Endothelial cell of umbilical vein (primary cell): ENCODE data around the gene GJB2. TPM values are rescaled to one million over a fixed set of nuclear protein-coding genes. Genes with fewer than 3 reads are reported as not detected.

Experiments used
- BruUV-seq: library from RNA; stranded (reverse); fragments of 400-500 nt; replicated peaks from 2 replicates; lab custom pipeline; 2021; lab: Mats Ljungman, UMichigan
- CTCF ChIA-PET: fragments of 300-600, 350-600 bp; sonication (Branson Sonifier 250); formaldehyde crosslinking; loops from one replicate; lab custom pipeline; 2021; ENCODE audit warnings: antibody characterized with exemption, inconsistent platforms; lab: Charles Lee
- POLR2A ChIA-PET: fragments of 300-600, 350-600 bp; sonication (Branson Sonifier 250); formaldehyde crosslinking; loops from one replicate; lab custom pipeline; 2021; ENCODE audit warnings: antibody characterized with exemption, inconsistent platforms; lab: Charles Lee
- DNase-seq: peaks from one replicate; pipeline ENCODE4 v3.0.0-alpha.2; 2011; ENCODE audit warnings: low read depth, low spot score
- FAIRE-seq: peaks from 2 replicates; lab custom pipeline; 2011; peaks lifted over from hg19 to GRCh38; lab: Jason Lieb, UNC
- H2AFZ ChIP-seq: 2 replicates; pipeline ENCODE4 v1.6.0; 2012; ENCODE audit warnings: low read depth, low read length, control low read depth, inconsistent platforms
- H3K27ac ChIP-seq: 2 replicates; pipeline ENCODE4 v1.5.1; 2011; ENCODE audit warnings: low read depth, mild to moderate bottlenecking, control low read depth, low read length, moderate library complexity; ENCODE audit not compliant: insufficient read depth
- H3K27me3 ChIP-seq, 2 experiments: 2 replicates each; pipeline versions ENCODE4 v1.6.0 to v1.6.1; 2011; ENCODE audit warnings: low read length in 2 of 2, mixed read lengths in 1 of 2; ENCODE audit not compliant: control insufficient read depth in 2 of 2, insufficient read depth in 2 of 2
- H3K36me3 ChIP-seq, 2 experiments: 2 replicates in 1 of 2; 3 replicates in 1 of 2; pipeline ENCODE4 v1.5.1; 2011; ENCODE audit warnings: low read length in 2 of 2, mild to moderate bottlenecking in 1 of 2, moderate library complexity in 1 of 2; ENCODE audit not compliant: control insufficient read depth in 2 of 2, insufficient read depth in 2 of 2; ENCODE audit errors: extremely low read depth in 1 of 2
- H3K4me1 ChIP-seq: 3 replicates; pipeline ENCODE4 v1.5.1; 2011; ENCODE audit warnings: mild to moderate bottlenecking, low read length; ENCODE audit not compliant: control insufficient read depth, insufficient read depth; ENCODE audit errors: extremely low read depth
- H3K4me2 ChIP-seq: 2 replicates; pipeline ENCODE4 v1.6.1; 2011; ENCODE audit warnings: low read length, control low read depth, mixed read lengths; ENCODE audit not compliant: insufficient read depth
- H3K4me3 ChIP-seq, 3 experiments: fragments of 200-600 bp in 1 of 3; sonication (generic), shearing (Covaris generic) in 1 of 3; replicated peaks in 1 of 3; 2 replicates each; pipeline ENCODE4 v1.5.1; 2011 to 2016; ENCODE audit warnings: control low read depth in 3 of 3, low read length in 3 of 3, mild to moderate bottlenecking in 2 of 3, inconsistent platforms in 1 of 3, low read depth in 1 of 3, moderate library complexity in 1 of 3; ENCODE audit not compliant: insufficient read depth in 1 of 3
- H3K79me2 ChIP-seq: 2 replicates; pipeline ENCODE4 v1.6.0; 2012; ENCODE audit warnings: low read length, inconsistent platforms; ENCODE audit not compliant: control insufficient read depth, insufficient read depth
- H3K9ac ChIP-seq: replicated peaks from 2 replicates; pipeline ENCODE3; 2011; ENCODE audit warnings: low read length, control low read depth; ENCODE audit not compliant: insufficient read depth; ENCODE audit errors: extremely low read depth
- H3K9me1 ChIP-seq: replicated peaks from 3 replicates; pipeline ENCODE4 v1.6.0; 2011; ENCODE audit warnings: mild to moderate bottlenecking, low read length; ENCODE audit not compliant: control insufficient read depth, insufficient read depth; ENCODE audit errors: extremely low read depth
- H3K9me3 ChIP-seq: replicated peaks from 2 replicates; pipeline ENCODE4 v1.5.1; 2012; ENCODE audit warnings: low read length, inconsistent platforms; ENCODE audit not compliant: control insufficient read depth, insufficient read depth
- H4K20me1 ChIP-seq: replicated peaks from 2 replicates; pipeline ENCODE3; 2011; ENCODE audit warnings: mild to moderate bottlenecking, low read length; ENCODE audit not compliant: control insufficient read depth, insufficient read depth; ENCODE audit errors: extremely low read depth
- CTCF ChIP-seq, 2 donors: IDR thresholded peaks; 1 replicate in 1 of 2; 2 replicates in 1 of 2; pipeline ENCODE4 v1.5.1; 2011; ENCODE audit warnings: low read length in 2 of 2, mild to moderate bottlenecking in 2 of 2, moderate library complexity in 2 of 2, control low read depth in 1 of 2, inconsistent platforms in 1 of 2, low read depth in 1 of 2; ENCODE audit not compliant: insufficient read depth in 1 of 2; ENCODE audit errors: extremely low read depth in 1 of 2
- EZH2 ChIP-seq: IDR thresholded peaks from 2 replicates; pipeline ENCODE4 v1.6.1; 2012; ENCODE audit warnings: borderline replicate concordance, low read depth, mild to moderate bottlenecking, moderate library complexity, low read length, inconsistent platforms; ENCODE audit not compliant: severe bottlenecking
- FOS ChIP-seq: IDR thresholded peaks from 2 replicates; pipeline ENCODE4 v1.6.1; 2011; ENCODE audit warnings: mild to moderate bottlenecking, low read length, moderate library complexity, borderline replicate concordance; ENCODE audit not compliant: insufficient read depth
- GATA2 ChIP-seq: IDR thresholded peaks from 2 replicates; pipeline ENCODE4 v1.7.0; 2011; ENCODE audit warnings: low read depth, mild to moderate bottlenecking, moderate library complexity, mixed read lengths, low read length; ENCODE audit not compliant: insufficient read length, insufficient read depth
- JUN ChIP-seq: IDR thresholded peaks from 2 replicates; pipeline ENCODE4 v1.6.1; 2011; ENCODE audit warnings: borderline replicate concordance, low read depth; ENCODE audit not compliant: insufficient read length, insufficient read depth
- MAX ChIP-seq: IDR thresholded peaks from 2 replicates; pipeline ENCODE4 v1.6.1; 2011; ENCODE audit not compliant: insufficient read depth, insufficient read length
- MYC ChIP-seq: IDR thresholded peaks from one replicate; pipeline ENCODE4 v1.6.1; 2011; ENCODE audit warnings: mild to moderate bottlenecking, low read depth, low read length
- POLR2A ChIP-seq: IDR thresholded peaks from 2 replicates; pipeline ENCODE4 v1.6.1; 2012; ENCODE audit warnings: low read depth, mild to moderate bottlenecking, control low read depth, low read length
- POLR2AphosphoS5 ChIP-seq: IDR thresholded peaks from 2 replicates; pipeline ENCODE4 v1.6.1; 2012; ENCODE audit warnings: low read depth, mild to moderate bottlenecking, control low read depth, low read length, moderate library complexity; ENCODE audit not compliant: insufficient read depth
- dilution Hi-C: fragments of 300-500 bp; cut with MboI; formaldehyde crosslinking; loops from one replicate; pipeline ENCODE4 v1.15.0; 2019; ENCODE audit warnings: low sequenced_read_pairs; ENCODE audit not compliant: extremely low pct_ligation_motif_present
- intact Hi-C: fragments of 100-400 bp; cut with micrococcal nuclease; formaldehyde crosslinking; loops from one replicate; pipeline ENCODE4 v1.10.0; 2022
- polyA plus RNA-seq, 4 experiments: library from polyadenylated mRNA; depleted of rRNA in 3 of 4; stranded (reverse) in 3 of 4; unstranded in 1 of 4; fragments of >200 nt; gene quantifications; 2 replicates each; pipeline versions ENCODE4 v1.2.1 to v1.2.3, GENCODE V29; 2011 to 2012; ENCODE audit warnings: missing spikeins in 1 of 4
- total RNA-seq: library from RNA; stranded (reverse); gene quantifications from 2 replicates; pipeline ENCODE4 v1.2.3, GENCODE V29; 2021

Gene GJB2
- total and polyA plus RNA-seq, 2 donors (not counting 3 experiments of a cell fraction or from before 2014, with no cell fraction given) = not detected

- H2AFZ ChIP-seq = no peak overlapping the region
- no peaks in the 10 kb centered on the region for H3K9me1 ChIP-seq
- no peaks in the 10 kb centered on the region for H3K36me3 ChIP-seq
- H3K4me1 ChIP-seq = no peaks in the 10 kb centered on the region
- no peak overlapping the region for H3K4me3 ChIP-seq
- TF ChIP-seq GATA2 (no peak), FOS (no peak), EZH2 (no peak), JUN (no peak), POLR2A (no peak)
- no peaks in the 10 kb centered on the region for H4K20me1 ChIP-seq
- BruUV-seq = no TSS peak
- no peak overlapping the region for H3K9ac ChIP-seq
- FAIRE-seq = no peak
- H3K79me2 ChIP-seq = no peaks in the 10 kb centered on the region
- dilution Hi-C loops = no loop called here
- no peak overlapping the region for H3K4me2 ChIP-seq
- H3K9me3 ChIP-seq = no peaks in the 10 kb centered on the region
- DNase-seq = no peak
- peaks cover 39 to 52% of the 10 kb centered on the region in 2 experiments for H3K27me3 ChIP-seq
- ChIA-PET CTCF (no interaction called here), POLR2A (no interaction called here)
- intact Hi-C loops = no loop called here
- H3K27ac ChIP-seq = no peak overlapping the region
Observed at GRCh38 chr13:20145521-20145920, 47.2 kb downstream of the GJB2 start.

GRCh38 chr13:20144141-20144850, 48.4 kb downstream of the GJB2 start:
- H3K9me3 ChIP-seq = no peaks in the 10 kb centered on the region
- H3K27ac ChIP-seq = no peak overlapping the region
- CTCF ChIA-PET = interaction anchor here (1.1 kb wide), 1 partner anchor 12 kb away, joined by 5 read pairs; no protein-coding TSS in a partner anchor
- H2AFZ ChIP-seq = no peak overlapping the region
- no peak overlapping the region for H3K4me3 ChIP-seq
- dilution Hi-C loops (no loop called here), intact Hi-C loops (no loop called here)
- no peaks in the 10 kb centered on the region for H3K36me3 ChIP-seq
- no peaks in the 10 kb centered on the region for H4K20me1 ChIP-seq
- DNase-seq (no peak), FAIRE-seq (no peak)
- H3K79me2 ChIP-seq = no peaks in the 10 kb centered on the region
- POLR2A ChIA-PET = interaction anchor here (0.6 kb wide), 1 partner anchor 303 kb away, joined by 6 read pairs; no protein-coding TSS in a partner anchor
- H3K4me1 ChIP-seq = no peaks in the 10 kb centered on the region
- no TSS peak for BruUV-seq
- no peaks in the 10 kb centered on the region for H3K9me1 ChIP-seq
- TF ChIP-seq MAX (no peak), EZH2 (no peak), POLR2AphosphoS5 (no peak), POLR2A (no peak), MYC (no peak), JUN (no peak), GATA2 (no peak), CTCF (IDR thresholded peaks at IDR 0.05; ENCODE audit: extremely low read depth in 1 of 2, insufficient read depth in 1 of 2, low read depth in 1 of 2, low read length in 2 of 2) (no peak), FOS (no peak)
- no peak overlapping the region for H3K4me2 ChIP-seq
- peaks cover 50 to 57% of the 10 kb centered on the region in 2 experiments for H3K27me3 ChIP-seq
- no peak overlapping the region for H3K9ac ChIP-seq
